H9 (cell line): ENCODE measurements around the gene AP1B1. TPM values are rescaled to one million over a fixed set of nuclear protein-coding genes. Genes with fewer than 3 reads are reported as not detected.

Source experiments
- DNase-seq: peaks from one replicate; pipeline ENCODE4 v3.0.0-alpha.2; 2017
- H2AFZ ChIP-seq: one replicate; pipeline ENCODE4 v1.6.1; 2013; ENCODE audit warnings: mild to moderate bottlenecking, low read length, control low read depth, moderate library complexity
- H2AK5ac ChIP-seq: 2 replicates; pipeline ENCODE4 v1.6.1; 2013; ENCODE audit warnings: low read length, control low read depth, mixed read lengths; ENCODE audit not compliant: insufficient read length
- H2BK120ac ChIP-seq: one replicate; pipeline ENCODE4 v1.6.1; 2013; ENCODE audit warnings: low read depth, mild to moderate bottlenecking, low read length, control low read depth, inconsistent platforms; ENCODE audit not compliant: poor library complexity, severe bottlenecking
- H2BK12ac ChIP-seq: 2 replicates; pipeline ENCODE4 v1.6.1; 2013; ENCODE audit warnings: low read length, control low read depth, mixed read lengths, low read depth; ENCODE audit not compliant: insufficient read length
- H2BK15ac ChIP-seq: 2 replicates; pipeline ENCODE4 v1.6.1; 2013; ENCODE audit warnings: low read depth, low read length, control low read depth
- H2BK20ac ChIP-seq: one replicate; pipeline ENCODE4 v1.6.1; 2013; ENCODE audit warnings: low read depth, mild to moderate bottlenecking, low read length, control low read depth, inconsistent platforms; ENCODE audit not compliant: poor library complexity, severe bottlenecking
- H2BK5ac ChIP-seq: 2 replicates; pipeline ENCODE4 v1.6.1; 2013; ENCODE audit warnings: low read length, control low read depth, mixed read lengths; ENCODE audit not compliant: insufficient read length
- H3K14ac ChIP-seq: 2 replicates; pipeline ENCODE4 v1.6.1; 2013; ENCODE audit warnings: low read length, control low read depth; ENCODE audit not compliant: insufficient read depth
- H3K18ac ChIP-seq: 2 replicates; pipeline ENCODE4 v1.6.1; 2013; ENCODE audit warnings: low read depth, mild to moderate bottlenecking, mixed read lengths, low read length, control low read depth; ENCODE audit not compliant: insufficient read length
- H3K23ac ChIP-seq: 2 replicates; pipeline ENCODE4 v1.6.1; 2013; ENCODE audit warnings: low read length, control low read depth, mixed read lengths, low read depth; ENCODE audit not compliant: insufficient read length
- H3K23me2 ChIP-seq: 2 replicates; pipeline ENCODE4 v1.6.1; 2013; ENCODE audit warnings: low read depth, mild to moderate bottlenecking, mixed read lengths, low read length, control low read depth; ENCODE audit not compliant: insufficient read length, poor library complexity, severe bottlenecking
- H3K27ac ChIP-seq: 2 replicates; pipeline ENCODE4 v1.5.1; 2013; ENCODE audit warnings: low read length, control low read depth, mixed read lengths, low read depth; ENCODE audit not compliant: insufficient read length
- H3K27me3 ChIP-seq: 2 replicates; pipeline ENCODE4 v1.6.1; 2013; ENCODE audit warnings: low read length, control low read depth, inconsistent platforms; ENCODE audit not compliant: insufficient read depth
- H3K4ac ChIP-seq: 2 replicates; pipeline ENCODE4 v1.6.1; 2013; ENCODE audit warnings: low read depth, mild to moderate bottlenecking, control low read depth, inconsistent platforms, low read length, moderate library complexity
- H3K4me1 ChIP-seq: 2 replicates; pipeline ENCODE4 v1.6.1; 2013; ENCODE audit warnings: low read length, control low read depth, inconsistent platforms; ENCODE audit not compliant: insufficient read depth
- H3K4me2 ChIP-seq: 2 replicates; pipeline ENCODE4 v1.6.1; 2013; ENCODE audit warnings: low read length, control low read depth, mixed read lengths; ENCODE audit not compliant: insufficient read length, insufficient read depth
- H3K56ac ChIP-seq: 2 replicates; pipeline ENCODE4 v1.6.1; 2013; ENCODE audit warnings: low read depth, mild to moderate bottlenecking, mixed read lengths, low read length, control low read depth; ENCODE audit not compliant: insufficient read length
- H3K79me1 ChIP-seq: 2 replicates; pipeline ENCODE4 v1.6.1; 2013; ENCODE audit warnings: low read depth, mild to moderate bottlenecking, moderate library complexity, low read length, control low read depth, inconsistent platforms; ENCODE audit not compliant: insufficient read depth, poor library complexity, severe bottlenecking
- H3K79me2 ChIP-seq: 2 replicates; pipeline ENCODE4 v1.6.1; 2013; ENCODE audit warnings: low read length, control low read depth, inconsistent platforms; ENCODE audit not compliant: insufficient read depth
- H3K9ac ChIP-seq: 2 replicates; pipeline ENCODE4 v1.6.1; 2013; ENCODE audit warnings: low read length, control low read depth, mixed read lengths; ENCODE audit not compliant: insufficient read length; ENCODE audit errors: extremely low read depth
- H3K9me3 ChIP-seq: one replicate; pipeline ENCODE4 v1.6.1; 2013; ENCODE audit warnings: low read depth, low read length, inconsistent platforms; ENCODE audit not compliant: control insufficient read depth
- H3T11ph ChIP-seq: one replicate; pipeline ENCODE4 v1.6.1; 2013; ENCODE audit warnings: mild to moderate bottlenecking, low read length, control low read depth, inconsistent platforms
- H4K20me1 ChIP-seq: one replicate; pipeline ENCODE4 v1.6.1; 2013; ENCODE audit not compliant: control insufficient read depth, insufficient read length, insufficient read depth
- H4K5ac ChIP-seq: 2 replicates; pipeline ENCODE4 v1.6.1; 2013; ENCODE audit warnings: low read depth, mild to moderate bottlenecking, mixed read lengths, low read length, control low read depth; ENCODE audit not compliant: insufficient read length
- H4K8ac ChIP-seq: replicated peaks from 2 replicates; pipeline ENCODE4 v1.6.1; 2013; ENCODE audit warnings: low read length, control low read depth, mixed read lengths, low read depth; ENCODE audit not compliant: insufficient read length
- H4K91ac ChIP-seq: 2 replicates; pipeline ENCODE4 v1.6.1; 2013; ENCODE audit warnings: low read depth, mild to moderate bottlenecking, moderate library complexity, mixed read lengths, low read length, control low read depth; ENCODE audit not compliant: insufficient read length
- H3K27ac Mint-ChIP-seq, 3 experiments: 2 replicates in 2 of 3; 3 replicates in 1 of 3; pipeline ENCODE4 v1.8.0; 2020 to 2021; ENCODE audit warnings: mixed read lengths in 3 of 3, mild to moderate bottlenecking in 1 of 3, moderate library complexity in 1 of 3
- H3K27me3 Mint-ChIP-seq: 2 replicates; pipeline ENCODE4 v1.8.0; 2021; ENCODE audit warnings: low read depth, mild to moderate bottlenecking, moderate library complexity, mixed read lengths
- H3K36me3 Mint-ChIP-seq, 3 experiments: 2 replicates in 2 of 3; 3 replicates in 1 of 3; pipeline ENCODE4 v1.8.0; 2020 to 2021; ENCODE audit warnings: low read depth in 3 of 3, mixed read lengths in 3 of 3; ENCODE audit not compliant: insufficient read depth in 1 of 3
- H3K4me1 Mint-ChIP-seq, 2 experiments: 2 replicates each; pipeline ENCODE4 v1.8.0; 2020; ENCODE audit warnings: mixed read lengths in 2 of 2
- H3K4me3 Mint-ChIP-seq, 2 experiments: 2 replicates in 1 of 2; 3 replicates in 1 of 2; pipeline ENCODE4 v1.8.0; 2020 to 2021; ENCODE audit warnings: mild to moderate bottlenecking in 2 of 2, mixed read lengths in 2 of 2, moderate library complexity in 1 of 2
- H3K9me3 Mint-ChIP-seq, 2 experiments: 2 replicates in 1 of 2; 3 replicates in 1 of 2; pipeline ENCODE4 v1.8.0; 2020; ENCODE audit warnings: mild to moderate bottlenecking in 2 of 2, mixed read lengths in 2 of 2, moderate library complexity in 1 of 2
- WGBS: extraction: QIAGEN DNeasy Blood & Tissue Kit; methylation state at CpG from one replicate; pipeline ENCODE4 v1.1.7; 2013; ENCODE audit warnings: missing lambda C conversion rate, low lambda C conversion rate, mixed read lengths; ENCODE audit not compliant: insufficient read length; ENCODE audit errors: extremely low coverage; 5-methylcytosine and 5-hydroxymethylcytosine counted together
- total RNA-seq: library from RNA; stranded (reverse); gene quantifications from 2 replicates; pipeline ENCODE4 v1.2.1, GENCODE V29; 2021
- TF ChIP-seq, protein P1 (sequence below): fragments of 200-600 bp; sonication (generic); conservative IDR thresholded peaks from 3 replicates; pipeline ENCODE4 v1.8.0; 2021; ENCODE audit warnings: antibody characterized with exemption, mild to moderate bottlenecking

Gene AP1B1
- total RNA-seq, 1 experiment from 2014 or later: 64.0 TPM

DNA sequence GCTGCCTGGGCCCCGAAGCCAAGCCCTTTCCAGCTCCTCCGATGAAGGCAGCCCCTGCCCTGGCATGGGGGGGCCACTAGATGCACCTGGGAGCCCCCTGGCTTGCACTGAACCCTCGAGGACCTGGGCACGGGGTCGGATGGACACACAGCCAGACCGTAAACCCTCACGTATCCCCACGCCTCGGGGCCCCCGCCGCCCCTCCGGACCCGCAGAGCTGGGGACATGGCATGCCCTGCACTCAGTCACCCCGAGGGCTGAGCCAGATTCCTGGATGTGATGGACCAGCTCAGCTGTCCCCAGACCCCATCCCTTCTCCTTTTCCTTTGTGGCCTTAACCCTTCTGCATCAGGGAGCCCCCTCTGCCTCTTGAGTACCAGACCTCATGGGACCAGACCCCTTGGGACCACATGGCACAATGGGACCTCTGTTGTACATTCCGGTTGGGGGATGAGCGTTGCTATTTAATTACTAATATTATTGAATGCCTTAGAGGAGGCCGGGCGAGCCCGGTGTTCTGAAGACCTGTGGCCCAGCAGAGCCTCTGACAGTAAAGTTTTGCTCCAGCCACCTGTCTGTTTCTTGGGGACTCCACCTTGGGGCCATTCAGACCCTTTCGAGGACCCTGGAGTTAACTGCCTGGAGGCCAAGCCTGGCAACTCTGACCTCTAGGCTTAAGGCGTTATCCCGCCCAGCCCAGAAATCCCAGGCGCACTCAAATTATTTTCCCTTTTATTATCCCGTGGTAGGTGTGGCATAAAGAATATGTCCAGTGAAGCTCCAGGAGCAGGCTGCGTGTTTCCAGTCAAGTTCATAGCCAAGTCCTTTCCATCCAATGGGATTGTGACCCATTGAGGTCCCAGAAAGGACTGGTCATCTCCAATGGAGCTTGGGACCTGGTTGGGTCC, 75.9 kb downstream of the AP1B1 start:
- Histone ChIP-seq H3K4me2 (no peak overlapping the region), H3K9me3 (no peaks in the 10 kb centered on the region), H4K8ac (no peak overlapping the region), H3K4ac (no peak overlapping the region), H4K91ac (no peak overlapping the region), H3K23ac (no peak overlapping the region), H2BK5ac (no peak overlapping the region), H3K23me2 (peaks cover 4% of the 10 kb centered on the region), H3K4me1 (no peaks in the 10 kb centered on the region), H4K5ac (no peak overlapping the region), H2BK120ac (no peak overlapping the region), H2BK12ac (no peak overlapping the region), H3K18ac (no peak overlapping the region), H3K27me3 (peaks cover 33% of the 10 kb centered on the region), H2AFZ (no peak overlapping the region), H2AK5ac (no peak overlapping the region), H4K20me1 (no peaks in the 10 kb centered on the region), H3K9ac (no peak overlapping the region), H2BK20ac (no peak overlapping the region), H3K79me1 (no peaks in the 10 kb centered on the region), H3K79me2 (no peaks in the 10 kb centered on the region), H3T11ph (no peak overlapping the region), H2BK15ac (no peak overlapping the region), H3K27ac (no peak overlapping the region), H3K14ac (no peak overlapping the region; the same call in 1 of the 2 replicates), H3K56ac (no peak overlapping the region)
- Mint-ChIP-seq H3K27ac (no peak overlapping the region), H3K36me3 (peaks cover 0 to 5% (median 2%) of the 10 kb centered on the region in 3 experiments; a peak in 3 of 7 replicates), H3K9me3 (peaks cover 5 to 17% of the 10 kb centered on the region in 2 experiments; a peak in 4 of 5 replicates), H3K27me3 (peaks cover 52% of the 10 kb centered on the region), H3K4me1 (peaks cover 16 to 28% of the 10 kb centered on the region in 2 experiments), H3K4me3 (no peak overlapping the region; a peak in 1 of 5 replicates)
- WGBS: no CpG with 5 or more reads among the region's 25 CpGs
- TF ChIP-seq, protein P1, sequence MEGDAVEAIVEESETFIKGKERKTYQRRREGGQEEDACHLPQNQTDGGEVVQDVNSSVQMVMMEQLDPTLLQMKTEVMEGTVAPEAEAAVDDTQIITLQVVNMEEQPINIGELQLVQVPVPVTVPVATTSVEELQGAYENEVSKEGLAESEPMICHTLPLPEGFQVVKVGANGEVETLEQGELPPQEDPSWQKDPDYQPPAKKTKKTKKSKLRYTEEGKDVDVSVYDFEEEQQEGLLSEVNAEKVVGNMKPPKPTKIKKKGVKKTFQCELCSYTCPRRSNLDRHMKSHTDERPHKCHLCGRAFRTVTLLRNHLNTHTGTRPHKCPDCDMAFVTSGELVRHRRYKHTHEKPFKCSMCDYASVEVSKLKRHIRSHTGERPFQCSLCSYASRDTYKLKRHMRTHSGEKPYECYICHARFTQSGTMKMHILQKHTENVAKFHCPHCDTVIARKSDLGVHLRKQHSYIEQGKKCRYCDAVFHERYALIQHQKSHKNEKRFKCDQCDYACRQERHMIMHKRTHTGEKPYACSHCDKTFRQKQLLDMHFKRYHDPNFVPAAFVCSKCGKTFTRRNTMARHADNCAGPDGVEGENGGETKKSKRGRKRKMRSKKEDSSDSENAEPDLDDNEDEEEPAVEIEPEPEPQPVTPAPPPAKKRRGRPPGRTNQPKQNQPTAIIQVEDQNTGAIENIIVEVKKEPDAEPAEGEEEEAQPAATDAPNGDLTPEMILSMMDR: no peak
- DNase-seq: no peak
